OCI-LY3 (cell line): ENCODE data around the gene LRRC4C.
A peak's percentile ranks its signal among the peaks of the same experiment; 100 is the strongest.

ENCODE experiments used
- H2AFZ ChIP-seq: fragments of 200-600, 300-600 bp; shearing (Covaris generic); 2 replicates; pipeline ENCODE4 v1.6.0; 2014; ENCODE audit warnings: antibody characterized with exemption, low read depth, low read length
- H3K27ac ChIP-seq: fragments of 200-600, 300-600 bp; sonication (generic); 2 replicates; pipeline ENCODE4 v1.5.1; 2014; ENCODE audit warnings: mild to moderate bottlenecking, low read length, moderate library complexity, mixed read lengths
- H3K27me3 ChIP-seq: fragments of 200-600, 300-600 bp; sonication (generic); 2 replicates; pipeline ENCODE4 v1.6.1; 2014; ENCODE audit warnings: low read depth, low read length, mixed read lengths
- H3K36me3 ChIP-seq: fragments of 200-600, 300-600 bp; sonication (generic); replicated peaks from 2 replicates; pipeline ENCODE3; 2014; ENCODE audit warnings: low read depth, low read length, mixed read lengths
- H3K4me1 ChIP-seq: fragments of 300-600, 200-600 bp; sonication (generic); 2 replicates; pipeline ENCODE4 v1.6.1; 2014; ENCODE audit warnings: low read length, mixed read lengths
- H3K4me2 ChIP-seq: fragments of 200-600, 300-600 bp; sonication (generic); 2 replicates; pipeline ENCODE4 v1.6.1; 2014; ENCODE audit warnings: low read length, mixed read lengths
- H3K4me3 ChIP-seq: fragments of 300-600, 200-600 bp; sonication (generic); 2 replicates; pipeline ENCODE4 v1.5.1; 2014; ENCODE audit warnings: antibody characterized with exemption, mild to moderate bottlenecking, low read length, moderate library complexity
- H3K79me2 ChIP-seq: fragments of 300-600, 200-600 bp; shearing (Covaris generic); 2 replicates; pipeline ENCODE4 v1.6.1; 2014; ENCODE audit warnings: mild to moderate bottlenecking, low read length, mixed read lengths
- H3K9ac ChIP-seq: fragments of 300-600, 200-600 bp; shearing (Covaris generic); 2 replicates; pipeline ENCODE4 v1.6.0; 2014; ENCODE audit warnings: mild to moderate bottlenecking, low read length, moderate library complexity
- H3K9me3 ChIP-seq: fragments of 200-600, 300-600 bp; shearing (Covaris generic); 2 replicates; pipeline ENCODE4 v1.6.1; 2014; ENCODE audit warnings: low read length, mixed read lengths; ENCODE audit not compliant: insufficient read depth
- H4K20me1 ChIP-seq: fragments of 200-600, 300-600 bp; sonication (generic); 2 replicates; pipeline ENCODE4 v1.6.1; 2016; ENCODE audit warnings: low read length, mixed read lengths; ENCODE audit not compliant: insufficient read depth
- CTCF ChIP-seq: fragments of 200-600, 300-600 bp; sonication (generic); IDR thresholded peaks from 2 replicates; pipeline ENCODE4 v1.5.1; 2014; ENCODE audit warnings: antibody characterized with exemption, low read length, low read depth
- EZH2phosphoT487 ChIP-seq: fragments of 200-600 bp; shearing (Covaris generic); IDR thresholded peaks from 2 replicates; pipeline ENCODE4 v1.6.1; 2018; ENCODE audit warnings: antibody characterized with exemption, mixed run types, low read depth

The LRRC4C gene

GRCh38 chr11:40360206-40360798 is 1099.2 kb downstream of the LRRC4C start:
- no peak overlapping the region for H3K27ac ChIP-seq
- TF ChIP-seq CTCF (no peak), EZH2phosphoT487 (no peak)
- H4K20me1 ChIP-seq, result no peaks in the 10 kb centered on the region
- no peaks in the 10 kb centered on the region for H3K36me3 ChIP-seq
- H3K4me3 ChIP-seq, result no peak overlapping the region
- no peak overlapping the region for H3K4me2 ChIP-seq
- no peaks in the 10 kb centered on the region for H3K4me1 ChIP-seq
- no peak overlapping the region for H3K9ac ChIP-seq
- H3K9me3 ChIP-seq, result no peaks in the 10 kb centered on the region
- no peaks in the 10 kb centered on the region for H3K79me2 ChIP-seq
- no peak overlapping the region for H2AFZ ChIP-seq
- H3K27me3 ChIP-seq, result no peaks in the 10 kb centered on the region

GRCh38 chr11:40354121-40354520 is 1105.3 kb downstream of the LRRC4C start:
- no peaks in the 10 kb centered on the region for H3K27me3 ChIP-seq
- no peak overlapping the region for H3K4me2 ChIP-seq
- TF ChIP-seq CTCF (no peak), EZH2phosphoT487 (no peak)
- H4K20me1 ChIP-seq, result no peaks in the 10 kb centered on the region
- H3K9ac ChIP-seq, result no peak overlapping the region
- H3K36me3 ChIP-seq, result no peaks in the 10 kb centered on the region
- H3K9me3 ChIP-seq, result no peaks in the 10 kb centered on the region
- no peak overlapping the region for H3K4me3 ChIP-seq
- H3K4me1 ChIP-seq, result no peaks in the 10 kb centered on the region
- H2AFZ ChIP-seq, result no peak overlapping the region
- H3K79me2 ChIP-seq, result no peaks in the 10 kb centered on the region
- H3K27ac ChIP-seq, result no peak overlapping the region

GRCh38 chr11:40340911-40341310 is 1118.5 kb downstream of the LRRC4C start:
- peaks cover 3% of the 10 kb centered on the region for H3K36me3 ChIP-seq
- no peak overlapping the region for H2AFZ ChIP-seq
- no peaks in the 10 kb centered on the region; the same call in none of the 2 replicates for H3K9me3 ChIP-seq
- no peaks in the 10 kb centered on the region for H4K20me1 ChIP-seq
- H3K9ac ChIP-seq, result no peak overlapping the region
- H3K4me1 ChIP-seq, result peaks cover 17% of the 10 kb centered on the region
- H3K27ac ChIP-seq, result no peak overlapping the region
- H3K27me3 ChIP-seq, result no peaks in the 10 kb centered on the region
- H3K4me3 ChIP-seq, result no peak overlapping the region
- TF ChIP-seq CTCF (no peak), EZH2phosphoT487 (no peak)
- H3K79me2 ChIP-seq, result no peaks in the 10 kb centered on the region
- H3K4me2 ChIP-seq, result no peak overlapping the region

GRCh38 chr11:40338739-40339138 is 1120.7 kb downstream of the LRRC4C start:
- Histone ChIP-seq H3K4me1 (peaks cover 17% of the 10 kb centered on the region), H3K79me2 (no peaks in the 10 kb centered on the region), H3K27me3 (no peaks in the 10 kb centered on the region), H3K9ac (no peak overlapping the region), H4K20me1 (no peaks in the 10 kb centered on the region), H3K36me3 (peaks cover 3% of the 10 kb centered on the region), H2AFZ (no peak overlapping the region), H3K4me3 (no peak overlapping the region), H3K27ac (peak overlapping the region; percentile 25; the same call in 1 of the 2 replicates), H3K4me2 (peak overlapping the region; percentile 44), H3K9me3 (no peaks in the 10 kb centered on the region; the same call in none of the 2 replicates)
- TF ChIP-seq CTCF (no peak), EZH2phosphoT487 (no peak)
